Prostate gland (tissue), 2 donors: ENCODE results near the gene BEST4. TPM values are rescaled to one million over a fixed set of nuclear protein-coding genes. Genes with fewer than 3 reads are reported as not detected.
"Not testable (repeated sequence)": the region's sequence is repeated elsewhere in the genome, so short reads cannot be mapped to it uniquely, and the experiment has no call there.

Source experiments
- DNase-seq: peaks from one replicate; pipeline ENCODE4 v3.0.0-alpha.2; 2019; ENCODE audit warnings: low spot score
- H3K27ac ChIP-seq, 2 donors: fragments of 200-600 bp; sonication (generic); 2 replicates each; pipeline ENCODE4 v1.5.1; 2017 to 2019
- H3K27me3 ChIP-seq: fragments of 200-600 bp; sonication (generic); replicated peaks from 2 replicates; pipeline ENCODE4 v1.5.1; 2019; ENCODE audit not compliant: insufficient read depth
- H3K36me3 ChIP-seq, 2 donors: fragments of 200-600 bp; sonication (generic); 1 replicate in 1 of 2; 2 replicates in 1 of 2; pipeline versions ENCODE4 v1.5.1 to v1.8.1; 2017 to 2019
- H3K4me1 ChIP-seq: fragments of 200-600 bp; sonication (generic); replicated peaks from 2 replicates; pipeline ENCODE4 v1.5.1; 2019
- H3K4me3 ChIP-seq, 2 donors: fragments of 200-600 bp; sonication (generic); 2 replicates each; pipeline ENCODE4 v1.5.1; 2017 to 2019
- H3K9me3 ChIP-seq: fragments of 200-600 bp; sonication (generic); 2 replicates; pipeline ENCODE4 v1.5.1; 2017
- POLR2A ChIP-seq: fragments of 450-650 bp; IDR thresholded peaks from one replicate; pipeline ENCODE4 v1.6.1; 2016; ENCODE audit warnings: antibody characterized with exemption, mild to moderate bottlenecking
- POLR2AphosphoS5 ChIP-seq: sonication (generic); formaldehyde crosslinking; IDR thresholded peaks from one replicate; pipeline ENCODE4 v1.6.1; 2017; ENCODE audit warnings: antibody characterized with exemption
- WGBS: methylation state at CpG from one replicate; pipeline ENCODE4 v1.1.5; 2018; 5-methylcytosine and 5-hydroxymethylcytosine counted together
- intact Hi-C: fragments of 100-400 bp; cut with DNase I; formaldehyde crosslinking; loops from one replicate; pipeline ENCODE4 v1.14.2; 2022
- small RNA-seq, 2 donors: library from RNA; depleted of rRNA; stranded (forward); fragments of <200 nt; gene quantifications; one replicate each; pipeline ENCODE3, GENCODE V24; 2016
- total RNA-seq, 2 donors: library from RNA; depleted of rRNA; stranded (reverse); fragments of >200 nt; gene quantifications; one replicate each; pipeline ENCODE4 v1.1.0, GENCODE V29; 2016
- TF ChIP-seq, protein P1 (sequence below), 4 experiments: fragments of 200-600 bp in 2 of 4; fragments of 450-650 bp in 2 of 4; sonication (generic) in 2 of 4; IDR thresholded peaks; 1 replicate in 3 of 4; 2 replicates in 1 of 4; pipeline ENCODE4 v1.5.1; 2016 to 2019; ENCODE audit warnings: antibody characterized with exemption in 4 of 4, mild to moderate bottlenecking in 2 of 4, moderate library complexity in 2 of 4

Gene BEST4
- total RNA-seq, 2 donors from 2014 or later = not detected

DNA sequence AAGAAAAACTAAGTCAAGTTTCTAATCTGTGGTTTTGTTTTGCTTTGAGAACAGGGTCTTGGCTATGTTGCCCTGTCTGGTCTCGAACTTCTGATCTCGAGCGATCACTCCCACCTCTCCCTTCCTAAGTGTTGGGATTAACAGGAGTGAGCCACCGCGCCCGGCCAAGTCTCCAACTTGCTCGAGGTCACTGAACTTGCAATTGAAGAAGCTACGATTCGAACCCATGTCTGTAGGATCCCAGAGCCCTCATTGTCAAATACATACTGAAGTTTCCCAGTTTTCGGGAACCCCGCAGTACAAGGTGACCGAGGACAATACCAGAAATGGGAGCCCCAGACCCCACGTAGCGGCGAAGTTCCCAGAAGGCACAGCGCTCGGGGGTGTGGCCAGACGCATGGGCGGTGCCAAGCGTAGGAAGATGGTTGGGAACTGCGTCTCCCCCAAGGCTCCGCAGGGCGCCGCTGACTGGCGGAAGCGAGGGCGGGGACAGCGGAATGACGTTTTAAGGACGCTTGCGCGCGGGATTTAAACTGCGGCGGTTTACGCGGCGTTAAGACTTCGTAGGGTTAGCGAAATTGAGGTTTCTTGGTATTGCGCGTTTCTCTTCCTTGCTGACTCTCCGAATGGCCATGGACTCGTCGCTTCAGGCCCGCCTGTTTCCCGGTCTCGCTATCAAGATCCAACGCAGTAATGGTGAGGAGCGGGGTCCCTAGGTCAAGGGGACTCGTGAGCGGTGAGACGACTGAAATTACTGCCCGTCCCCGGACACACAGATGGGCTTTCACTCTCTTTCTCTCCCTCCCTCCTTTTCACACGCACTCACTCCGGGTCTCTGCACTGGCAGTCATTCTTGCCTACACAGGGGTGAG, 48.4 kb downstream of the BEST4 start, which contains the start of gene KIF2C:
TSS of gene KIF2C (plus strand) at position 531 of the 872 bp plus-strand sequence. CDS start at position 627, 96 bp downstream.
- peak within 1 kb of the TSS; percentile 41 to 43 for H3K4me3 ChIP-seq
- intact Hi-C loops = loop anchor here (10.0 kb wide), 1 partner anchor 565 kb away; no protein-coding TSS in a partner anchor

DNA sequence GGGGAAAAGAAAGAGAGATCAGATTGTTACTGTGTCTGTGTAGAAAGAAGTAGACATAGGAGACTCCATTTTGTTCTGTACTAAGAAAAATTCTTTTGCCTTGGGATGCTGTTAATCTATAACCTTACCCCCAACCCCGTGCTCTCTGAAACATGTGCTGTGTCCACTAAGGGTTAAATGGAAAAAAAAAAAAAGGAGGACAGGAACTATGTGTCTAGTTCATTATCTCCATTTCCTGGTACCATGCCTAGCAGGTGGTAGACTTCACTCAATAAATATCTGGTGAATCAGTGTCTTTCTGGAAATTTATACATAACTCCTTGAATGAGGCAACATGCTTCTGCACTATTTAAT, 49.0 kb downstream of the BEST4 start:
- not testable (repeated sequence) for DNase-seq, H3K4me1 ChIP-seq, H3K9me3 ChIP-seq, H3K27me3 ChIP-seq, H3K36me3 ChIP-seq
- Histone ChIP-seq H3K4me3 (peak overlapping the region; percentile 41 to 43), H3K27ac (peak overlapping the region; percentile 74 to 86)
- WGBS = 86% methylated on average over 1 of the region's 1 CpG
- intact Hi-C loops = loop anchor here (10.0 kb wide), 1 partner anchor 566 kb away; no protein-coding TSS in a partner anchor

More for the DNA sequence above, 48.4 kb downstream of the BEST4 start, which contains the start of gene KIF2C:
- TF ChIP-seq POLR2A (peak; percentile 58), POLR2AphosphoS5 (peak; percentile 99)
- TF ChIP-seq, protein P1, sequence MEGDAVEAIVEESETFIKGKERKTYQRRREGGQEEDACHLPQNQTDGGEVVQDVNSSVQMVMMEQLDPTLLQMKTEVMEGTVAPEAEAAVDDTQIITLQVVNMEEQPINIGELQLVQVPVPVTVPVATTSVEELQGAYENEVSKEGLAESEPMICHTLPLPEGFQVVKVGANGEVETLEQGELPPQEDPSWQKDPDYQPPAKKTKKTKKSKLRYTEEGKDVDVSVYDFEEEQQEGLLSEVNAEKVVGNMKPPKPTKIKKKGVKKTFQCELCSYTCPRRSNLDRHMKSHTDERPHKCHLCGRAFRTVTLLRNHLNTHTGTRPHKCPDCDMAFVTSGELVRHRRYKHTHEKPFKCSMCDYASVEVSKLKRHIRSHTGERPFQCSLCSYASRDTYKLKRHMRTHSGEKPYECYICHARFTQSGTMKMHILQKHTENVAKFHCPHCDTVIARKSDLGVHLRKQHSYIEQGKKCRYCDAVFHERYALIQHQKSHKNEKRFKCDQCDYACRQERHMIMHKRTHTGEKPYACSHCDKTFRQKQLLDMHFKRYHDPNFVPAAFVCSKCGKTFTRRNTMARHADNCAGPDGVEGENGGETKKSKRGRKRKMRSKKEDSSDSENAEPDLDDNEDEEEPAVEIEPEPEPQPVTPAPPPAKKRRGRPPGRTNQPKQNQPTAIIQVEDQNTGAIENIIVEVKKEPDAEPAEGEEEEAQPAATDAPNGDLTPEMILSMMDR (IDR thresholded peaks at IDR 0.05) = peak in 1 of 4 experiments; percentile 44
- Histone ChIP-seq H3K27me3 (no peaks in the 10 kb centered on the region), H3K36me3 (no peaks in the 10 kb centered on the region), H3K9me3 (no peaks in the 10 kb centered on the region), H3K4me1 (no peaks in the 10 kb centered on the region), H3K27ac (peak within 1 kb of the TSS; percentile 74 to 86)
- under 1% methylated on average over 57 of the region's 57 CpGs for WGBS
- peak; percentile 92 for DNase-seq

DNA sequence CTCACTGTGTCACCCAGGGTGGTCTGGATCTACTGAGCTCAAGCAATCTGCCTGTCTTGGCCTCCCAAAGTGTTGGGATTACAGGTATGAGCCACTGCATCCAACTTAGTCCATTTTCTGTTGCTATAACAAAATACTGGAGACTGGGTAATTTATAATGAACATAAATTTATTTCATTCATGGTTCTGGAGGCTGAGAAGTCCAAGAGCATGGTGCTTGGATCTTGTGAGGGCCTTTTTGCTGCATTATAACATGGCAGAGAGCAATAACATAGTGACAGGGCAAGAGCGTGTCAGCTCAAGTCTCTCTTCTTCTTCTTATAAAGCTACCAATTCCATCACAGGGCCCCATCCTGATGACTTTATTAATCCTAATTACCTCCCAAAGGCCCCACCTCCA, 52.0 kb downstream of the BEST4 start:
- Histone ChIP-seq H3K36me3 (no peaks in the 10 kb centered on the region), H3K4me1 (no peaks in the 10 kb centered on the region), H3K9me3 (no peaks in the 10 kb centered on the region), H3K27ac (no peak overlapping the region), H3K4me3 (no peak overlapping the region), H3K27me3 (no peaks in the 10 kb centered on the region)
- DNase-seq = no peak
- intact Hi-C loops = loop anchor here (10.0 kb wide), 1 partner anchor 569 kb away; no protein-coding TSS in a partner anchor
- TF ChIP-seq POLR2AphosphoS5 (no peak), POLR2A (no peak)
- TF ChIP-seq, protein P1 (IDR thresholded peaks at IDR 0.05) = no peak
- 100% methylated on average over 1 of the region's 1 CpG for WGBS

DNA sequence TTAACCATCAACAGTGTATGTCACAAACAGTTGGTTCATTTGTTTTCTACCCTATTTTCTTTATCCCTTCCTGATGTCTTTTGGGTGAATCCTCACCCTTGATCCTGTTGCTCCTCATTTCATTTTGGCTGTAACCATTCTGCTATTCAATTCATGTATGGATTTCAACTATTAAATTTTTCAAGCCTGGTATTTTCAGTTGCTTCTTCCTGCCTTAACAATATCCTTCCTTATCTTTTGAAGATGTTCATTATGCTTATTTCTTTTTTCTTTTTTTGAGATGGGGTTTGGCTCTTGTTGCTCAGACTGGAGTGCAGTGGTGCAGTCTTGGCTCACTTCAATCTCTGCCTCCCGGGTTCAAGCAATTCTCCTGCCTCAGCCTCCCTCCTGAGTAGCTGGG, 54.2 kb downstream of the BEST4 start:
- no peaks in the 10 kb centered on the region for H3K9me3 ChIP-seq
- no peak for DNase-seq
- H3K4me3 ChIP-seq = no peak overlapping the region
- H3K27ac ChIP-seq = no peak overlapping the region
- no peaks in the 10 kb centered on the region for H3K27me3 ChIP-seq
- TF ChIP-seq POLR2AphosphoS5 (no peak), POLR2A (no peak)
- TF ChIP-seq, protein P1 (IDR thresholded peaks at IDR 0.05) = no peak
- no peaks in the 10 kb centered on the region for H3K36me3 ChIP-seq
- intact Hi-C loops = loop anchor here (5.0 to 10.0 kb wide), 2 partner anchors 54 to 571 kb away; partner anchors contain the start of gene BEST4
- no peaks in the 10 kb centered on the region for H3K4me1 ChIP-seq
- 95% methylated on average over 1 of the region's 1 CpG for WGBS

Small RNAs within 50 kb of the gene (small RNA-seq; reads per million reads assigned to genes)
- gene SNORD38A (731 to 1,103 reads per million in 2 donors), gene SNORD38B (0 reads per million in 2 donors), gene SNORD46 (886 to 1,580 reads per million in 2 donors), gene SNORD55 (0 reads per million in 2 donors)

Other genes starting within 250 kb of the BEST4 start
- 1 to 10 TPM; 2.7 to 6.9 TPM for gene TMEM53, start 113.7 kb downstream of the BEST4 start, total RNA-seq
- 1 to 10 TPM; 1.0 to 3.6 TPM for gene ARMH1, start 113.5 kb downstream of the BEST4 start, total RNA-seq
- gene RNU5D-1, start 57.0 kb downstream of the BEST4 start, total RNA-seq = not detected
- 10 to 100 TPM in 1 of 2 donors, 1 to 10 TPM in 1; 3.5 to 13.2 TPM for gene KIF2C, start 48.3 kb downstream of the BEST4 start, total RNA-seq
- 1,000 to 10,000 TPM; 1,669 to 3,439 TPM for gene RPS8, start 12.6 kb downstream of the BEST4 start, total RNA-seq
- gene PLK3, start 12.2 kb upstream of the BEST4 start, total RNA-seq = 10 to 100 TPM in 1 of 2 donors, 1 to 10 TPM in 1; 5.2 to 15.5 TPM
- gene DYNLT4, start 19.2 kb upstream of the BEST4 start, total RNA-seq = 1 to 10 TPM in 1 of 2 donors, not detected in 1; 4.0 TPM
- 10 to 100 TPM in 1 of 2 donors, under 1 TPM in 1; 0.50 to 10.5 TPM for gene BTBD19, start 20.4 kb upstream of the BEST4 start, total RNA-seq
- 10 to 100 TPM in 1 of 2 donors, under 1 TPM in 1; 0.32 to 31.9 TPM for gene PTCH2, start 55.1 kb upstream of the BEST4 start, total RNA-seq
- gene EIF2B3, start 198.4 kb upstream of the BEST4 start, total RNA-seq = 10 to 100 TPM; 17.5 to 19.3 TPM
- 10 to 100 TPM; 26.4 to 60.4 TPM for gene HECTD3, start 223.2 kb upstream of the BEST4 start, total RNA-seq
- gene UROD, start 224.1 kb upstream of the BEST4 start, total RNA-seq = 100 to 1,000 TPM in 1 of 2 donors, 10 to 100 TPM in 1; 57.7 to 152 TPM